NCI-H446 (cell line): ENCODE results near the gene DHX58.

Experiments
- DNase-seq, 2 experiments: peaks; one replicate each; lab custom pipeline; 2025; lab: John Stamatoyannopoulos, UW

The DHX58 gene

DNA sequence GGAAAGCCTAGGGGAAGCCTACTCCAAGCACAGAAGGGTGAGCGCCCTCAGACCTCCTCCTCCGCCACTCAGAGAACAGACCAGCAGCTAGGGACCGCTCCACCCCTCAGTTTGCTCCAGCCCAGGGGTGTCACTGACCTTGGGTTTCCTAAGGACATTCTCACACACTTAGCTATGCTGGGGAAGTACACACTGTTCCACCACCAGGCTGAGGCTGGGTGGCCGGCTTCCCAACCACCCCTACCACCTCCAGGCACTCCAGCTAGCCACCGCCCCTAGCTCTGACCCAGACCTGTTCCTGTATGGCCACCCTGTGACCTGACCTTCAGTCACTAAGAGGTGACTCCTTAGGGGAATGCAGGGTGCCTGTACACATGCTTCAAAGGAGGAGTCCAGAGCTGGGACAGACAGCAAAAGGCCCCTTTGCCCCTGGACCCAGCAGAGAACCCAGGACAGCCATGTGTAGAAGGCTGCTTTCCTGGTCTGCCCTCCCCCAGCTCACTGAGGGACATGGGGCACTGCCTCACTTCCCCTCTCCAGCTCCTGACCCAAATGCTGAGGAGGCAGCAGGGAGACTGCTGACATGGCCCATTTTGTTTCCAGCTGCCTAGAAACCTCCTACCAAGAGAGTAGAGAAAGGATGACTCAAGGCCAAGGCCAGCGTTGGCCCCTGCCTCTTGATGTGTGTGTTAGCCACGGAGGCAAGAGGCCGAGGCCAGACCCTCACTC, 16.8 kb upstream of the DHX58 start:
- no peak for DNase-seq

DNA sequence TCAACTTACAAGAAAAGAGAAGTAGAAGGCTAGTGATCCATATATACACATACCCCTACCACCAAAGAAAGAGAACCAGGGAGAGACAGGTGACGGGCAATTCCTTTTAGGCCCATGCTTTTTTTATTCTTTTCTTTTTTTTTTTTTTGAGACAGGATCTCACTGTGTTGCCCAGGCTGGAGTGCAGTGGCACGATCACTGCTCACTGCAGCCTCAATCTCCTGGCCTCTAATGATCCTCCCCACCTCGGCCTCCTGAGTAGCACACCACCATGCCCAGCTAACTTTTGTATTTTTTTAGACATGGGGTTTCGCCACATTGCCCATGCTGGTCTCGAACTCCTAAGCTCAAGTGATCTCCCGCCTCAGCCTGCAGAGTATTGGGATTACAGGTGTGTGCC, 14.9 kb upstream of the DHX58 start:
- no peak for DNase-seq

- DNase-seq = no peak
Observed at GRCh38 chr17:42126836-42127235, 14.3 kb upstream of the DHX58 start.

DNA sequence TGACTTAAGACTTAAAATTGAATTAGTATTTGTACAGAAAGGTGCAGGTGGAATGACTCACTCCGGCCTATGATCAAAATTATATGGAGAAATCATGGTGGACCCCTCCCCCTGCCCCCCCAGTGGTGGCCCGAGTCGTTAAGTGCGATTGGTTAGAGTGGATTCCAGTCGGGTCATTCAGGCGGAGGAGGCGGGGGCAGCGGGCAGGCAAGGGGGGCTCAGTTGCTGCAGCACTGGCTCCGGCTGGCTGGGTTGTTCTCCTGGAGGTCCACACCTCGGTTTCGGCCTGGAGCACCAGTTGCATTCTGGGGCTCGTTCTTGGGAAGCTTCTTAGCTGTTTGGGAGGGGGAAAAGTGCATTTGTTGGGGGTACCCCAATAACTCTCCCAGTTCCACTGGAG, 13.1 kb upstream of the DHX58 start:
- DNase-seq = no peak

GRCh38 chr17:42124256-42124655, 11.7 kb upstream of the DHX58 start:
- DNase-seq = no peak

- DNase-seq = no peak
Observed at GRCh38 chr17:42122371-42123303, 10.1 kb upstream of the DHX58 start, which contains the start of gene HSPB9. Gene HSPB9 (plus strand): TSS chr17:42122804. CDS start chr17:42122851, 47 bp downstream.

DNA sequence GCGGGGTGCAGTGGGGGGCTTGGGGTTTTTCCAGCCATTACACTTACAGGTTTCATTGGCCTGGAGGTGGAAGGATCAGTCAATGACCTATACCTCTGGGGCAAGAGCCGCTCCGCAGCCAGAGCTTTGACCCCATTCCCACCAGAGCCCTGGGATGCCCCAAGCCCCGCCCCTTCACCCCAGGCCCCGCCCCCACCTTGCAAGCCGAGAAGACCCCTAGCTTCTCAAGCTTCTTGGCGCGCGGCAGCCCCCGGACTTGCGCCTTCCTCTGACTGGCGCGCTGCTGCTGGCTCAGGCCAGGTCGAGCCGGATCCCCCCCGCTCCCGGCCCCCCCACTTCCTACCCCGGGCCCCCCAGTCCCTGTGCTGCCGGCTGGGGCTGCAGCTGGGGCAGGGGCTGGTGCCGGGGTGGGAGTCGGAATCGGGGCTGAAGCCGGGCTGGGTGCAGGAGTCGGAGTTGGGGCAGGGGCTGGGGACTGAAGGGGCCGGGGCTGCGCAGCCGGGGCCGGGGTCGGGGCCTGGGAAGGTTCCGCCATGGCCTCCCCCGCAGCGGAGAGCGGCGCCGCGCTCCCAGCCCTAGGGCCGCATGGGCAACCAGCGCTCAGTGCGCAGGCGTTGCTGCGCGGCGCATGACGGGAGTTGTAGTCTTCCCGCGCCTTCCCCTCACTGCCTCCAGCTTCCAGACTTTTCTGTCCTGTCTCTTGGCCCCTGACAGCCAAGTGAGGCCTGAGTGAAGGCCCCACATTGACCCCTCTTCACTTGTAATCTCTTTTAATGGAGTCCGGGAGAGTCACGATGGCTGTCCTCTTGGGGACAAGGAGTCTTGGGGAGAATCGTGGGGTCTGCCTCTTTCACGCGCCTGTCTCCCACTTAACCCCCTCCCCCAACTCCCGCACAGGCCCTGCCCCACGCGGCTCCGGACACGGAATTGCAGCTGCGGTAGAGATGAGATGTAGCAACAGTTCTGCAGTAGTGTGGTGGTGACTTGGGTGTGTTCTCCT, 8.6 kb upstream of the DHX58 start, which contains the start of gene KAT2A:
KAT2A (minus strand) TSS at position 598 of the 1,000 bp plus-strand sequence; CDS start at position 535, 63 bp downstream.
- peak; percentile 52 to 88 for DNase-seq

DNA sequence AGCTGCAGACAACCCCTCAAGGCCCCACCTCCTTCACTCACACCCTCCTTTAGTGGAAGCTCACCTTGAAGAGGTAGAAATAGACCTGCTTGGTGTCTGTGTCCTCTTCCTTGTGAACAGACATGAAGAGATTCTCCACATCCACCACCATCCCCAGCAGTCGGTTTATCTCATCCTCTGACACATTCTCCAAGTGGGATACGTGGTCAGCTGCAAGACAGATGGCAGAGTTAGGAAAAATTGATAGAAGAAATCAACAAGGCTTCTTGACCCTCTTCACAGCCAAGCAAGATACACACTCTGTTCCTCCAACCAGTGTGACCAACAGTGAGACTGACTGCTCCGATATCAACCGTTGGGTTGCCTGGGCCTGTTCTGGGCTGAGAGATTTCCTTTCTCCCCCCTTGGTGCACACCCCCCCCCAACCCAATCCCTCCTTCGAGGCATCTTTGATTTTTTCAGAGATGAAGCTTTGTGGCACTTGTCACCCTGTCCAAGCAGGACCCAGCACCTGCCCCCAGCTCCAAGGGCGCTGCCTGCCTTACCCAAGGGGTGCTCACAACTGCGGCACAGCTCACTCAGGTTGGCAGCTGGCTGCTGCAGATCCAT, 7.8 kb upstream of the DHX58 start:
- no peak for DNase-seq

GRCh38 chr17:42119301-42119700, 6.8 kb upstream of the DHX58 start:
- DNase-seq = no peak

- no peak for DNase-seq
Observed at GRCh38 chr17:42118545-42118944, 6.0 kb upstream of the DHX58 start.

GRCh38 chr17:42118126-42118510, 5.6 kb upstream of the DHX58 start:
- no peak for DNase-seq

- DNase-seq = peak in 1 of 2 experiments; percentile 15
Observed at GRCh38 chr17:42117397-42118125, 5.0 kb upstream of the DHX58 start.

GRCh38 chr17:42116705-42117396, 4.3 kb upstream of the DHX58 start:
- peak; percentile 85 to 86 for DNase-seq

DNA sequence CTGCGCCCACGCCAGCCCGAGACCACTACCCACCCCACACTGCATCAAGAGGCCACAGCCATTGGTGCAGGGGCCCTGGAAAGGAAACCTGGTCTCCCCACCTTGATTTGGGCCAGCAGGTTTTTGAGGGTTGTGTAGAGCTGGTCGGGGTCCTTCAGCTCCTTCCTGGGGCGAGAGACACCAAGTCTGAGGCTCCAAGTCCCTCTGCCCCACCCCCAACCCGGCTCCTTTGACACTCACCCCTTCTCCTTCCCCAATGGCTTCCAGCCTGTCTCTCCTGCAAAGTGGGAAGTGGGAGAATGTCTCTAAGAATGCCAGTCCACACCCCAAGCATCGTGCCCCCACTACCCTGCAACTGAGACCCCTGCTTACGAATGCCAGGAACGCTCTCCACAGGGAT, 1.6 kb upstream of the DHX58 start:
- DNase-seq = no peak

DNA sequence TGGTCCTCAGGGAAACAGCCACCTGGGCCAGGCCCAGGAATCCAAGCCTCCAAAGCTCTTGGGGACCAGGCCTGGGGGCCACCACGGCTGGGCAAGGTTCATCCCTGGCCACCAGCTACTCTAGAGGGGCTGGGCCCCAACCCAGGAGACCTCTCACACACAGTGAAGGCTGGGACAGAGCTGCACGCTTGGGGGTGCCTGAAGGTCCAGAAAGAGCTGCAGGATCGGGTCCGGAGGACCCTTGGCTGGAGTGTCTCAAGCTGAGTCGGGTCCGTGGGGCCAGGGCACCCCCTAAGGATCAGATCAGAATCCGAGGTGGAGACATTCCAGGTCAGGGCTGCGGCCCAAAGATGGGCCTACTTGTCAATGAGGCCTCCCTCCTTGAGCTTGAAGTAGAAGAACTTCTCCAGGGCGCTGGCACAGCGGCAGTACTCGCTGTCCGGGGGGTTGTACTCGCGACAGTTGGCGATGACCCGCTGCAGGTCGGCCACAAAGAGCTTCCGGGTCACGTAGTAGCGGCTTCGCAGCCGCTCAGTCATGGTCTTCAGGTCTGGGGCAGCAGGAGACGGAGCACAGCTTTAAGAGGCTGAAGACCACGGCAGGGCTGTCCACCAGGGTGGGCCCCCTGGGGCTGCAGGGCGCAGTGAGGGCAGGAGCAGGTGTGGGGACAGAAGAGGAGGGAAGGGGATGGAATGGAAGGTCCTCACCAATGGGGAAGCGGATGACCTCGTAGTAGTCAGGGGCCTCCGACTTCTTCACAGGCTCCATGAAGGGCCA, 967 bp upstream of the DHX58 start:
- DNase-seq = no peak

DNA sequence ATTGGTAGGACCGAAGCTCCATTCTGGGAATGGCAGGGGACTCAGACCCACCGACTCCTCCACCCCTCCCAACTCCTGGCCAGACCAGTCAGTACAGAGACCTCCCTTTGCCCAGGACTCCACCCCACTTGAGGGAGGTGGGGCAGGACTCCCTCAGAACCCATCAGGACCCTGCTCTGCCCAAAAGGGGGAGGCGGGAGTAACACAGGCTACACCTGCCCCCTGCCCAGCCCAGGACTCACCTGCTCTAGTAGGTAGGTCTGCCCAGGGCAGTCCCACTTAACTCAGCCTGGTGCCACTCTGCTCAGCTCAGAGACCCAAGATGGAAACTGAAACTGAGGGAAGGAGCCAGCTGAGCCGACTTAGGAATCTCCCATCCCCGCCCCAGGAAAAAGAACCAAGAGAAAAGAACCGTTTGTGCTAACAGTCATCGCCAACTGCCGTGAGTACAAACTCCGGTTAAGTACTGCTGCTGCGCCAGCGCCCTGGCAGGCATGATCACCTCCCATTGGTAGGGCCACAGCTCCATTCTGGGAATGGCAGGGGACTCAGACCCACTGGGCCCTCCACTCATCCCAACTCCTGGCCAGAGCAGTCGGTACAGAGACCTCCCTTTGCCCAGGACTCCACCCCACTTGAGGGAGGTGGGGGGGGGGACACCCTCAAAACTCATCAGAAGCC, 503 bp downstream of the DHX58 start:
- DNase-seq = no peak

DNA sequence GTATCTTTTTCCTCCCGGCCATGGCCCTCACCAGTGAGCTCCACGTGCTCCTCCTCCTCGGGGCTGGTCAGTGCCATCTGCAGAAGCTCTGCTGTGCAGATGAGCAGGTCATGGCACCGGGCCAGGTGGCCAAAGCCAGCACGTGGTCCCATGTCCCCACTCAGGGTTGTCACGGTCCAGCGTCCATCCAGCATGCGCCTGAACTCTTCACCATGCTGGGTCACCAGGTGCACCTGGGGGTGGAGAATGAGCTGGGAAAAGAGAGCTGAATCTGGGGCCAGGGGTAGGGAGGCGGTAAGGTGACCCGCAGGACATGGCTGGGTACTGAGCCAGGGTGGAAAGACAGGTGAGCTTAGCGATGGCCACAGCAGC, 1.3 kb downstream of the DHX58 start:
- DNase-seq = no peak
